GM21723 (cell line): Measurements from ENCODE around the gene B9D1.
A peak's percentile ranks its signal among the peaks of the same experiment; 100 is the strongest.

Experiments used
- ATAC-seq: cut with Tn5 transposase; IDR thresholded peaks from one replicate; pipeline ENCODE4 v1.9.1; 2021; ENCODE audit warnings: mild to moderate bottlenecking, moderate library complexity; ENCODE audit not compliant: unreplicated experiment

The B9D1 gene

GRCh38 chr17:19388791-19389785, 26.6 kb upstream of the B9D1 start:
- ATAC-seq = no peak

- ATAC-seq = no peak
Measured at GRCh38 chr17:19387921-19388521, 25.5 kb upstream of the B9D1 start.

GRCh38 chr17:19386974-19387920, 24.7 kb upstream of the B9D1 start, which contains the start of gene MFAP4:
TSS of gene MFAP4 (minus strand) at chr17:19387190. CDS start at chr17:19387155, 35 bp downstream.
- no peak for ATAC-seq

GRCh38 chr17:19386051-19386929, 23.8 kb upstream of the B9D1 start:
- ATAC-seq = no peak

GRCh38 chr17:19385521-19385983, 23.0 kb upstream of the B9D1 start:
- no peak for ATAC-seq

- ATAC-seq = no peak
Measured at GRCh38 chr17:19384723-19385391, 22.3 kb upstream of the B9D1 start.

GRCh38 chr17:19383681-19384470, 21.4 kb upstream of the B9D1 start:
- ATAC-seq = no peak

- ATAC-seq = no peak
Measured at GRCh38 chr17:19382531-19383444, 20.3 kb upstream of the B9D1 start.

DNA sequence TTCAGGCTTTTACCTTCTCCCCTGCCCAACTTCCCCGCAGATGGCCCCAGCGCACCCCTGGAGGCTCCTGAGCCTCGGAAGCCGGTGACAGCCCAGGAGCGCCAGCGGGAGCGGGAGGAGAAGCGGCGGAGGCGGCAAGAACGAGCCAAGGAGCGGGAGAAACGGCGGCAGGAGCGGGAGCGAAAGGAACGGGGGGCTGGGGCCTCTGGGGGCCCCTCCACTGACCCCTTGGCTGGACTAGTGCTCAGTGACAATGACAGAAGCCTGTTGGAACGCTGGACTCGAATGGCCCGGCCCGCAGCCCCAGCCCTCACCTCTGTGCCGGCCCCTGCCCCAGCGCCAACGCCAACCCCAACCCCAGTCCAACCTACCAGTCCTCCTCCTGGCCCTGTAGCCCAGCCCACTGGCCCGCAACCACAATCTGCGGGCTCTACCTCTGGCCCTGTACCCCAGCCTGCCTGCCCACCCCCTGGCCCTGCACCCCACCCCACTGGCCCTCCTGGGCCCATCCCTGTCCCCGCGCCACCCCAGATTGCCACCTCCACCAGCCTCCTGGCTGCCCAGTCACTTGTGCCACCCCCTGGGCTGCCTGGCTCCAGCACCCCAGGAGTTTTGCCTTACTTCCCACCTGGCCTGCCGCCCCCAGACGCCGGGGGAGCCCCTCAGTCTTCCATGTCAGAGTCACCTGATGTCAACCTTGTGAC, 19.4 kb upstream of the B9D1 start:
- ATAC-seq = no peak

- no peak for ATAC-seq
Measured at GRCh38 chr17:19381361-19381740, 18.8 kb upstream of the B9D1 start.

GRCh38 chr17:19380481-19381301, 18.2 kb upstream of the B9D1 start:
- ATAC-seq = no peak

DNA sequence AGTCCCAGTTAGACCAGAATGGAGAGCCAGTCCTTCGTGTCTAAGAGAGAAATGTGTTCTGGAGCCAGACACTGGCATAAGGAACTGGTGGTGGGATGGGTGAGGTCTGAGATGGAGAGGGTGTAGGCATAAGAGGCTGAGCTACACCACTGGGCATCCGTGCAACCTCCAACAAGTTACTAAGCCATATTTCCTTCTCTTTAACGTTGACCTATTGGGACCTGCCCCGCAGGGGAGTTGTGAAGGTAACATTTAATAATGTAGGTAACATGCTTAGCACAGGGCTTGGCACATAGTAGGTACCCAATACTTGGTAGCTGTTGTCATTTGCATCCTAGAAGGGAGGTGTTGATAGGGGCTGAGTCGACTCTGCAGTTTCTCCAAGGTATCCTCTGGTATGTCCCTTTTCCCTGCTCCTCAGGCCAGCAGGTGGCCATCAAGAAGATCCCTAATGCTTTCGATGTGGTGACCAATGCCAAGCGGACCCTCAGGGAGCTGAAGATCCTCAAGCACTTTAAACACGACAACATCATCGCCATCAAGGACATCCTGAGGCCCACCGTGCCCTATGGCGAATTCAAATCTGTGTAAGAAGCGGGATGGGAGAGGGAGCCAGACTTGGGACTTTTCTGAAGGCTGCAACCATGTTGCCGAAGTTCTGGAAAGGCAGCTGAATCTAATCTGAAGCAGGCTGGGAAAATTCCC, 17.0 kb upstream of the B9D1 start:
- no peak for ATAC-seq

GRCh38 chr17:19378416-19379360, 16.2 kb upstream of the B9D1 start, which contains the start of gene MAPK7:
TSS of gene MAPK7 (plus strand) at chr17:19378498. CDS start at chr17:19378901, 403 bp downstream.
- ATAC-seq = peak; percentile 24
